Measurements from ENCODE around the gene SQOR. TPM values are rescaled to one million over a fixed set of nuclear protein-coding genes. Genes with fewer than 3 reads are reported as not detected.

SQOR gene
- total and polyA plus RNA-seq, 8 donors: 13.8 to 28.6 (median 24.2) TPM

- no peak for TF ChIP-seq CTCF (IDR thresholded peaks at IDR 0.05)
- FAIRE-seq (no peak), DNase-seq (no peak), ATAC-seq (no peak)
- no peak overlapping the region for H3K4me3 ChIP-seq
- no peak overlapping the region for H3K27ac ChIP-seq
- intact Hi-C loops (cut with DNase I): no loop called here
- WGBS, 2 donors: 73 to 74% methylated on average over 3 of the region's 3 CpGs
- no peaks in the 10 kb centered on the region for H3K27me3 ChIP-seq
- no peaks in the 10 kb centered on the region for H3K36me3 ChIP-seq
- peaks cover 0 to 3% (median 0%) of the 10 kb centered on the region in 3 donors for H3K4me1 ChIP-seq
- no peaks in the 10 kb centered on the region for H3K9me3 ChIP-seq
Measured at GRCh38 chr15:45701108-45701507, 66.3 kb downstream of the SQOR start.

GRCh38 chr15:45702041-45702440, 67.2 kb downstream of the SQOR start:
- intact Hi-C loops (cut with DNase I): no loop called here
- no peak for TF ChIP-seq CTCF (IDR thresholded peaks at IDR 0.05)
- Histone ChIP-seq H3K27ac (no peak overlapping the region), H3K36me3 (no peaks in the 10 kb centered on the region), H3K4me1 (peaks cover 0 to 3% (median 0%) of the 10 kb centered on the region in 3 donors), H3K27me3 (no peaks in the 10 kb centered on the region), H3K4me3 (no peak overlapping the region), H3K9me3 (no peaks in the 10 kb centered on the region)
- WGBS, 2 donors: 78 to 86% methylated on average over 3 of the region's 3 CpGs
- FAIRE-seq (no peak), DNase-seq (peak in 1 of 6 donors; percentile 42), ATAC-seq (no peak)

- 59 to 60% methylated on average over 13 of the region's 13 CpGs for WGBS, 2 donors
- Histone ChIP-seq H3K27me3 (no peaks in the 10 kb centered on the region), H3K9me3 (no peaks in the 10 kb centered on the region), H3K27ac (no peak overlapping the region), H3K36me3 (no peaks in the 10 kb centered on the region), H3K4me3 (peak overlapping the region in 1 of 4 donors; percentile 59), H3K4me1 (peaks cover 0 to 3% (median 0%) of the 10 kb centered on the region in 3 donors)
- DNase-seq: no peak
- no peak for FAIRE-seq
- ATAC-seq: no peak
- no peak for TF ChIP-seq CTCF (IDR thresholded peaks at IDR 0.05)
- intact Hi-C loops (cut with DNase I): no loop called here
Measured at GRCh38 chr15:45703670-45704328, 69.0 kb downstream of the SQOR start.

GRCh38 chr15:45704329-45705249, 69.8 kb downstream of the SQOR start:
- peak in 4 of 6 donors; percentile 18 to 60 (median 40) for DNase-seq
- TF ChIP-seq CTCF (IDR thresholded peaks at IDR 0.05): no peak
- intact Hi-C loops (cut with DNase I): no loop called here
- H3K27ac ChIP-seq: no peak overlapping the region
- no peaks in the 10 kb centered on the region for H3K36me3 ChIP-seq
- H3K4me3 ChIP-seq: peak overlapping the region; percentile 33 to 59 (median 40)
- no peaks in the 10 kb centered on the region for H3K27me3 ChIP-seq
- ATAC-seq: peak; percentile 33 to 69 (median 60)
- H3K4me1 ChIP-seq: peaks cover 0 to 3% (median 0%) of the 10 kb centered on the region in 3 donors
- FAIRE-seq: no peak
- WGBS, 2 donors: 12 to 13% methylated on average over 62 to 67 of the region's 67 CpGs
- H3K9me3 ChIP-seq: no peaks in the 10 kb centered on the region

All from pancreas (tissue), 10 donors.